ENCODE measurements around the gene FLRT2. TPM values are rescaled to one million over a fixed set of nuclear protein-coding genes. Genes with fewer than 3 reads are reported as not detected.

FLRT2 gene
- total RNA-seq, 4 donors from 2014 or later: 2.1 to 72.4 (median 9.6) TPM

- Histone ChIP-seq H3K27ac (peak overlapping the region in 1 of 2 donors; percentile 18), H3K4me3 (no peak overlapping the region)
Measured at GRCh38 chr14:85566603-85567002, 36.7 kb downstream of the FLRT2 start.

GRCh38 chr14:85572011-85572410, 42.1 kb downstream of the FLRT2 start:
- intact Hi-C loops (cut with DNase I; ENCODE audit: low total_unique reads): no loop called here
- TF ChIP-seq POLR2A (IDR thresholded peaks at IDR 0.05) (no peak), CTCF (IDR thresholded peaks at IDR 0.05) (no peak)
- no peaks in the 10 kb centered on the region for H3K36me3 ChIP-seq
- H3K27ac ChIP-seq: no peak overlapping the region
- DNase-seq: no peak
- H3K27me3 ChIP-seq: no peaks in the 10 kb centered on the region
- H3K4me3 ChIP-seq: no peak overlapping the region
- H3K9me3 ChIP-seq: no peaks in the 10 kb centered on the region
- H3K4me1 ChIP-seq: no peaks in the 10 kb centered on the region

More at GRCh38 chr14:85566603-85567002, 36.7 kb downstream of the FLRT2 start:
- DNase-seq: no peak
- no peaks in the 10 kb centered on the region for H3K9me3 ChIP-seq
- TF ChIP-seq CTCF (IDR thresholded peaks at IDR 0.05) (no peak), POLR2A (IDR thresholded peaks at IDR 0.05) (no peak)
- intact Hi-C loops (cut with DNase I; ENCODE audit: low total_unique reads): no loop called here
- no peaks in the 10 kb centered on the region for H3K4me1 ChIP-seq
- H3K27me3 ChIP-seq: no peaks in the 10 kb centered on the region
- no peaks in the 10 kb centered on the region for H3K36me3 ChIP-seq

GRCh38 chr14:85572845-85573244, 42.9 kb downstream of the FLRT2 start:
- no peak for DNase-seq
- intact Hi-C loops (cut with DNase I; ENCODE audit: low total_unique reads): no loop called here
- Histone ChIP-seq H3K36me3 (no peaks in the 10 kb centered on the region), H3K4me3 (no peak overlapping the region), H3K4me1 (no peaks in the 10 kb centered on the region), H3K27me3 (no peaks in the 10 kb centered on the region), H3K9me3 (no peaks in the 10 kb centered on the region), H3K27ac (no peak overlapping the region)
- TF ChIP-seq CTCF (IDR thresholded peaks at IDR 0.05): no peak
- TF ChIP-seq POLR2A (IDR thresholded peaks at IDR 0.05): no peak

GRCh38 chr14:85573406-85573805, 43.5 kb downstream of the FLRT2 start:
- intact Hi-C loops (cut with DNase I; ENCODE audit: low total_unique reads): no loop called here
- no peaks in the 10 kb centered on the region for H3K4me1 ChIP-seq
- no peaks in the 10 kb centered on the region for H3K36me3 ChIP-seq
- H3K27me3 ChIP-seq: no peaks in the 10 kb centered on the region
- no peaks in the 10 kb centered on the region for H3K9me3 ChIP-seq
- no peak for DNase-seq
- H3K27ac ChIP-seq: no peak overlapping the region
- TF ChIP-seq CTCF (IDR thresholded peaks at IDR 0.05): no peak
- no peak for TF ChIP-seq POLR2A (IDR thresholded peaks at IDR 0.05)
- H3K4me3 ChIP-seq: no peak overlapping the region

GRCh38 chr14:85574853-85575616, 45.1 kb downstream of the FLRT2 start:
- no peaks in the 10 kb centered on the region for H3K27me3 ChIP-seq
- H3K4me1 ChIP-seq: no peaks in the 10 kb centered on the region
- H3K4me3 ChIP-seq: no peak overlapping the region
- DNase-seq: no peak
- TF ChIP-seq POLR2A (IDR thresholded peaks at IDR 0.05): no peak
- TF ChIP-seq CTCF (IDR thresholded peaks at IDR 0.05): no peak
- H3K36me3 ChIP-seq: no peaks in the 10 kb centered on the region
- no peaks in the 10 kb centered on the region for H3K9me3 ChIP-seq
- intact Hi-C loops (cut with DNase I; ENCODE audit: low total_unique reads): no loop called here
- no peak overlapping the region for H3K27ac ChIP-seq
